H9 (cell line): Measurements from ENCODE around the gene TET3. TPM values are rescaled to one million over a fixed set of nuclear protein-coding genes. Genes with fewer than 3 reads are reported as not detected.

ENCODE experiments used
- DNase-seq: peaks from one replicate; pipeline ENCODE4 v3.0.0-alpha.2; 2017
- H2AFZ ChIP-seq: one replicate; pipeline ENCODE4 v1.6.1; 2013; ENCODE audit warnings: mild to moderate bottlenecking, low read length, control low read depth, moderate library complexity
- H2AK5ac ChIP-seq: 2 replicates; pipeline ENCODE4 v1.6.1; 2013; ENCODE audit warnings: low read length, control low read depth, mixed read lengths; ENCODE audit not compliant: insufficient read length
- H2BK120ac ChIP-seq: one replicate; pipeline ENCODE4 v1.6.1; 2013; ENCODE audit warnings: low read depth, mild to moderate bottlenecking, low read length, control low read depth, inconsistent platforms; ENCODE audit not compliant: poor library complexity, severe bottlenecking
- H2BK12ac ChIP-seq: 2 replicates; pipeline ENCODE4 v1.6.1; 2013; ENCODE audit warnings: low read length, control low read depth, mixed read lengths, low read depth; ENCODE audit not compliant: insufficient read length
- H2BK15ac ChIP-seq: 2 replicates; pipeline ENCODE4 v1.6.1; 2013; ENCODE audit warnings: low read depth, low read length, control low read depth
- H2BK20ac ChIP-seq: one replicate; pipeline ENCODE4 v1.6.1; 2013; ENCODE audit warnings: low read depth, mild to moderate bottlenecking, low read length, control low read depth, inconsistent platforms; ENCODE audit not compliant: poor library complexity, severe bottlenecking
- H2BK5ac ChIP-seq: 2 replicates; pipeline ENCODE4 v1.6.1; 2013; ENCODE audit warnings: low read length, control low read depth, mixed read lengths; ENCODE audit not compliant: insufficient read length
- H3K14ac ChIP-seq: 2 replicates; pipeline ENCODE4 v1.6.1; 2013; ENCODE audit warnings: low read length, control low read depth; ENCODE audit not compliant: insufficient read depth
- H3K18ac ChIP-seq: 2 replicates; pipeline ENCODE4 v1.6.1; 2013; ENCODE audit warnings: low read depth, mild to moderate bottlenecking, mixed read lengths, low read length, control low read depth; ENCODE audit not compliant: insufficient read length
- H3K23ac ChIP-seq: 2 replicates; pipeline ENCODE4 v1.6.1; 2013; ENCODE audit warnings: low read length, control low read depth, mixed read lengths, low read depth; ENCODE audit not compliant: insufficient read length
- H3K23me2 ChIP-seq: 2 replicates; pipeline ENCODE4 v1.6.1; 2013; ENCODE audit warnings: low read depth, mild to moderate bottlenecking, mixed read lengths, low read length, control low read depth; ENCODE audit not compliant: insufficient read length, poor library complexity, severe bottlenecking
- H3K27ac ChIP-seq: 2 replicates; pipeline ENCODE4 v1.5.1; 2013; ENCODE audit warnings: low read length, control low read depth, mixed read lengths, low read depth; ENCODE audit not compliant: insufficient read length
- H3K27me3 ChIP-seq: 2 replicates; pipeline ENCODE4 v1.6.1; 2013; ENCODE audit warnings: low read length, control low read depth, inconsistent platforms; ENCODE audit not compliant: insufficient read depth
- H3K4ac ChIP-seq: 2 replicates; pipeline ENCODE4 v1.6.1; 2013; ENCODE audit warnings: low read depth, mild to moderate bottlenecking, control low read depth, inconsistent platforms, low read length, moderate library complexity
- H3K4me1 ChIP-seq: 2 replicates; pipeline ENCODE4 v1.6.1; 2013; ENCODE audit warnings: low read length, control low read depth, inconsistent platforms; ENCODE audit not compliant: insufficient read depth
- H3K4me2 ChIP-seq: 2 replicates; pipeline ENCODE4 v1.6.1; 2013; ENCODE audit warnings: low read length, control low read depth, mixed read lengths; ENCODE audit not compliant: insufficient read length, insufficient read depth
- H3K56ac ChIP-seq: 2 replicates; pipeline ENCODE4 v1.6.1; 2013; ENCODE audit warnings: low read depth, mild to moderate bottlenecking, mixed read lengths, low read length, control low read depth; ENCODE audit not compliant: insufficient read length
- H3K79me1 ChIP-seq: 2 replicates; pipeline ENCODE4 v1.6.1; 2013; ENCODE audit warnings: low read depth, mild to moderate bottlenecking, moderate library complexity, low read length, control low read depth, inconsistent platforms; ENCODE audit not compliant: insufficient read depth, poor library complexity, severe bottlenecking
- H3K79me2 ChIP-seq: 2 replicates; pipeline ENCODE4 v1.6.1; 2013; ENCODE audit warnings: low read length, control low read depth, inconsistent platforms; ENCODE audit not compliant: insufficient read depth
- H3K9ac ChIP-seq: 2 replicates; pipeline ENCODE4 v1.6.1; 2013; ENCODE audit warnings: low read length, control low read depth, mixed read lengths; ENCODE audit not compliant: insufficient read length; ENCODE audit errors: extremely low read depth
- H3K9me3 ChIP-seq: one replicate; pipeline ENCODE4 v1.6.1; 2013; ENCODE audit warnings: low read depth, low read length, inconsistent platforms; ENCODE audit not compliant: control insufficient read depth
- H3T11ph ChIP-seq: one replicate; pipeline ENCODE4 v1.6.1; 2013; ENCODE audit warnings: mild to moderate bottlenecking, low read length, control low read depth, inconsistent platforms
- H4K20me1 ChIP-seq: one replicate; pipeline ENCODE4 v1.6.1; 2013; ENCODE audit not compliant: control insufficient read depth, insufficient read length, insufficient read depth
- H4K5ac ChIP-seq: 2 replicates; pipeline ENCODE4 v1.6.1; 2013; ENCODE audit warnings: low read depth, mild to moderate bottlenecking, mixed read lengths, low read length, control low read depth; ENCODE audit not compliant: insufficient read length
- H4K8ac ChIP-seq: replicated peaks from 2 replicates; pipeline ENCODE4 v1.6.1; 2013; ENCODE audit warnings: low read length, control low read depth, mixed read lengths, low read depth; ENCODE audit not compliant: insufficient read length
- H4K91ac ChIP-seq: 2 replicates; pipeline ENCODE4 v1.6.1; 2013; ENCODE audit warnings: low read depth, mild to moderate bottlenecking, moderate library complexity, mixed read lengths, low read length, control low read depth; ENCODE audit not compliant: insufficient read length
- H3K27ac Mint-ChIP-seq, 3 experiments: 2 replicates in 2 of 3; 3 replicates in 1 of 3; pipeline ENCODE4 v1.8.0; 2020 to 2021; ENCODE audit warnings: mixed read lengths in 3 of 3, mild to moderate bottlenecking in 1 of 3, moderate library complexity in 1 of 3
- H3K27me3 Mint-ChIP-seq: 2 replicates; pipeline ENCODE4 v1.8.0; 2021; ENCODE audit warnings: low read depth, mild to moderate bottlenecking, moderate library complexity, mixed read lengths
- H3K36me3 Mint-ChIP-seq, 3 experiments: 2 replicates in 2 of 3; 3 replicates in 1 of 3; pipeline ENCODE4 v1.8.0; 2020 to 2021; ENCODE audit warnings: low read depth in 3 of 3, mixed read lengths in 3 of 3; ENCODE audit not compliant: insufficient read depth in 1 of 3
- H3K4me1 Mint-ChIP-seq, 2 experiments: 2 replicates each; pipeline ENCODE4 v1.8.0; 2020; ENCODE audit warnings: mixed read lengths in 2 of 2
- H3K4me3 Mint-ChIP-seq, 2 experiments: 2 replicates in 1 of 2; 3 replicates in 1 of 2; pipeline ENCODE4 v1.8.0; 2020 to 2021; ENCODE audit warnings: mild to moderate bottlenecking in 2 of 2, mixed read lengths in 2 of 2, moderate library complexity in 1 of 2
- H3K9me3 Mint-ChIP-seq, 2 experiments: 2 replicates in 1 of 2; 3 replicates in 1 of 2; pipeline ENCODE4 v1.8.0; 2020; ENCODE audit warnings: mild to moderate bottlenecking in 2 of 2, mixed read lengths in 2 of 2, moderate library complexity in 1 of 2
- WGBS: extraction: QIAGEN DNeasy Blood & Tissue Kit; methylation state at CpG from one replicate; pipeline ENCODE4 v1.1.7; 2013; ENCODE audit warnings: missing lambda C conversion rate, low lambda C conversion rate, mixed read lengths; ENCODE audit not compliant: insufficient read length; ENCODE audit errors: extremely low coverage; 5-methylcytosine and 5-hydroxymethylcytosine counted together
- total RNA-seq: library from RNA; stranded (reverse); gene quantifications from 2 replicates; pipeline ENCODE4 v1.2.1, GENCODE V29; 2021
- TF ChIP-seq, protein P1 (sequence below): fragments of 200-600 bp; sonication (generic); conservative IDR thresholded peaks from 3 replicates; pipeline ENCODE4 v1.8.0; 2021; ENCODE audit warnings: antibody characterized with exemption, mild to moderate bottlenecking

Gene TET3
- total RNA-seq, 1 experiment from 2014 or later: 24.7 TPM

DNA sequence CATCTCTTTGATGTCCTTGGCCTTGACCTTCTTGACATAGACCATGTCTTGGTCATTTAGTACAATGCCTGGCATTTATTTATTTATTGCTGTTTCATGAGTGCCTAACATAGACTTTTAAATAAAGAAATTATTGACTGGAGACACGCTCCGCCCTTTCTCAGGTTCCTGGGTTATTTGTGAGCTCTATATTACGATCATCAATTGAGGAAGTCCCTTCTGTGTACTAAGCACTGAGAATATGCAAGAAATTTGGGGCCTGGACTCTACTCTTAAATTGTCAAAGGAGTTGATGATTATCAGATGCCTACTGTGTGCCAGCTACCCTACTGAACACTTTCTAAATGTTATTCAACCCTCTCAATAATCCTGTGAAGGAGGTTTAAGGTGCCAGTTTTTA, 19.7 kb upstream of the TET3 start:
- H3K4me1 Mint-ChIP-seq: peaks cover 5 to 7% of the 10 kb centered on the region in 2 experiments; a peak in 3 of 4 replicates
- no peak overlapping the region for H3T11ph ChIP-seq
- H3K23ac ChIP-seq: no peak overlapping the region
- H2BK5ac ChIP-seq: no peak overlapping the region
- no peak overlapping the region for H2BK20ac ChIP-seq
- H3K4me3 Mint-ChIP-seq: no peak overlapping the region
- no peak overlapping the region for H2BK120ac ChIP-seq
- no peak overlapping the region for H4K91ac ChIP-seq
- no peaks in the 10 kb centered on the region for H4K20me1 ChIP-seq
- no peaks in the 10 kb centered on the region for H3K4me1 ChIP-seq
- no peaks in the 10 kb centered on the region for H3K79me2 ChIP-seq
- no peaks in the 10 kb centered on the region for H3K9me3 ChIP-seq
- H3K18ac ChIP-seq: no peak overlapping the region
- no peaks in the 10 kb centered on the region for H3K79me1 ChIP-seq
- no peaks in the 10 kb centered on the region for H3K9me3 Mint-ChIP-seq
- no peaks in the 10 kb centered on the region for H3K23me2 ChIP-seq
- H3K27ac Mint-ChIP-seq: no peak overlapping the region
- H2BK12ac ChIP-seq: no peak overlapping the region
- DNase-seq: no peak
- no peak overlapping the region for H3K4ac ChIP-seq
- H3K56ac ChIP-seq: no peak overlapping the region
- no peak overlapping the region for H4K8ac ChIP-seq
- no peak overlapping the region for H4K5ac ChIP-seq
- H2AK5ac ChIP-seq: no peak overlapping the region
- peaks cover 14% of the 10 kb centered on the region for H3K27me3 Mint-ChIP-seq
- no CpG with 5 or more reads among the region's 3 CpGs for WGBS
- no peak overlapping the region for H2AFZ ChIP-seq
- TF ChIP-seq, protein P1, sequence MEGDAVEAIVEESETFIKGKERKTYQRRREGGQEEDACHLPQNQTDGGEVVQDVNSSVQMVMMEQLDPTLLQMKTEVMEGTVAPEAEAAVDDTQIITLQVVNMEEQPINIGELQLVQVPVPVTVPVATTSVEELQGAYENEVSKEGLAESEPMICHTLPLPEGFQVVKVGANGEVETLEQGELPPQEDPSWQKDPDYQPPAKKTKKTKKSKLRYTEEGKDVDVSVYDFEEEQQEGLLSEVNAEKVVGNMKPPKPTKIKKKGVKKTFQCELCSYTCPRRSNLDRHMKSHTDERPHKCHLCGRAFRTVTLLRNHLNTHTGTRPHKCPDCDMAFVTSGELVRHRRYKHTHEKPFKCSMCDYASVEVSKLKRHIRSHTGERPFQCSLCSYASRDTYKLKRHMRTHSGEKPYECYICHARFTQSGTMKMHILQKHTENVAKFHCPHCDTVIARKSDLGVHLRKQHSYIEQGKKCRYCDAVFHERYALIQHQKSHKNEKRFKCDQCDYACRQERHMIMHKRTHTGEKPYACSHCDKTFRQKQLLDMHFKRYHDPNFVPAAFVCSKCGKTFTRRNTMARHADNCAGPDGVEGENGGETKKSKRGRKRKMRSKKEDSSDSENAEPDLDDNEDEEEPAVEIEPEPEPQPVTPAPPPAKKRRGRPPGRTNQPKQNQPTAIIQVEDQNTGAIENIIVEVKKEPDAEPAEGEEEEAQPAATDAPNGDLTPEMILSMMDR: no peak
- H3K14ac ChIP-seq: no peak overlapping the region
- no peak overlapping the region for H3K4me2 ChIP-seq
- no peak overlapping the region for H3K27ac ChIP-seq
- no peak overlapping the region for H3K9ac ChIP-seq
- H3K27me3 ChIP-seq: no peaks in the 10 kb centered on the region
- no peak overlapping the region for H2BK15ac ChIP-seq
- peaks cover 0 to 1% (median 0%) of the 10 kb centered on the region in 3 experiments; a peak in 3 of 7 replicates for H3K36me3 Mint-ChIP-seq
